CD4-positive, alpha-beta memory T cell (primary cell): ENCODE data around the gene TMEM31. TPM values are rescaled to one million over a fixed set of nuclear protein-coding genes. Genes with fewer than 3 reads are reported as not detected.
A peak's percentile ranks its signal among the peaks of the same experiment; 100 is the strongest.
"Not testable (repeated sequence)": the region's sequence is repeated elsewhere in the genome, so short reads cannot be mapped to it uniquely, and the experiment has no call there.

Experiments
- CTCF ChIA-PET: fragments of 350-600 bp; sonication (Branson Sonifier 250); formaldehyde crosslinking; loops from one replicate; lab custom pipeline; 2021; ENCODE audit warnings: inconsistent platforms; ENCODE audit not compliant: partially characterized antibody; lab: Charles Lee
- POLR2A ChIA-PET: fragments of 350-600 bp; sonication (Branson Sonifier 250); formaldehyde crosslinking; loops from one replicate; lab custom pipeline; 2021; ENCODE audit not compliant: partially characterized antibody; lab: Charles Lee
- DNase-seq, 5 donors: peaks; one replicate each; pipeline versions ENCODE4 v3.0.0 to v3.0.0-alpha.2; 2020 to 2022; ENCODE audit warnings: mixed read lengths in 1 of 5
- H3K27ac ChIP-seq: one replicate; pipeline ENCODE4 v1.7.0; 2013; ENCODE audit warnings: low read depth, low read length
- H3K27me3 ChIP-seq: 2 replicates; pipeline ENCODE4 v1.7.0; 2013; ENCODE audit warnings: mild to moderate bottlenecking, low read length, moderate library complexity; ENCODE audit not compliant: insufficient read depth
- H3K36me3 ChIP-seq: 2 replicates; pipeline ENCODE4 v1.7.0; 2013; ENCODE audit warnings: mild to moderate bottlenecking, low read length, moderate library complexity; ENCODE audit not compliant: insufficient read depth
- H3K4me1 ChIP-seq: 2 replicates; pipeline ENCODE4 v1.7.0; 2013; ENCODE audit warnings: mild to moderate bottlenecking, low read length, moderate library complexity; ENCODE audit not compliant: insufficient read depth
- H3K4me3 ChIP-seq, 2 donors: one replicate each; pipeline ENCODE4 v1.7.0; 2013; ENCODE audit warnings: low read length in 2 of 2, mild to moderate bottlenecking in 1 of 2
- H3K9me3 ChIP-seq, 2 donors: one replicate each; pipeline ENCODE4 v1.7.0; 2013; ENCODE audit warnings: low read length in 2 of 2, control low read depth in 1 of 2; ENCODE audit not compliant: control insufficient read depth in 1 of 2
- H3K27ac Mint-ChIP-seq, 7 donors: one replicate each; pipeline ENCODE4 v1.8.0; 2020 to 2021; ENCODE audit warnings: mixed read lengths in 7 of 7, mild to moderate bottlenecking in 6 of 7, inconsistent platforms in 3 of 7, moderate library complexity in 3 of 7
- H3K27me3 Mint-ChIP-seq, 2 donors: one replicate each; pipeline ENCODE4 v1.8.0; 2020 to 2021; ENCODE audit warnings: mixed read lengths in 2 of 2
- H3K36me3 Mint-ChIP-seq, 2 donors: one replicate each; pipeline ENCODE4 v1.8.0; 2020 to 2021; ENCODE audit warnings: mixed read lengths in 2 of 2, inconsistent platforms in 1 of 2, mild to moderate bottlenecking in 1 of 2
- H3K4me1 Mint-ChIP-seq, 4 donors: one replicate each; pipeline ENCODE4 v1.8.0; 2020 to 2021; ENCODE audit warnings: mixed read lengths in 4 of 4, mild to moderate bottlenecking in 1 of 4
- H3K4me3 Mint-ChIP-seq, 8 donors: one replicate each; pipeline ENCODE4 v1.8.0; 2020 to 2021; ENCODE audit warnings: mixed read lengths in 8 of 8, mild to moderate bottlenecking in 7 of 8, moderate library complexity in 6 of 8, inconsistent platforms in 3 of 8
- H3K9me3 Mint-ChIP-seq, 8 donors: one replicate each; pipeline ENCODE4 v1.8.0; 2020 to 2021; ENCODE audit warnings: mixed read lengths in 8 of 8, mild to moderate bottlenecking in 5 of 8, inconsistent platforms in 3 of 8, moderate library complexity in 1 of 8
- intact Hi-C: fragments of 100-400 bp; cut with micrococcal nuclease; formaldehyde crosslinking; loops from one replicate; pipeline ENCODE4 v1.15.1; 2023
- polyA plus RNA-seq, 2 donors: library from polyadenylated mRNA; unstranded; fragments of 300-500 nt; fragmentation: Illumina TruSeq; gene quantifications; one replicate each; pipeline ENCODE4 v1.2.3, GENCODE V29; 2021
- total RNA-seq, 2 experiments: library from RNA; stranded (reverse); gene quantifications; one replicate each; pipeline ENCODE4 v1.2.3, GENCODE V29; 2021

The TMEM31 gene
- total and polyA plus RNA-seq, 4 experiments from 2014 or later, result 0.39 TPM; not detected in 3

GRCh38 chrX:103739421-103739820 lies 28.7 kb downstream of the TMEM31 start:
- Histone ChIP-seq H3K9me3 (no peaks in the 10 kb centered on the region), H3K27ac (no peak overlapping the region), H3K4me1 (no peaks in the 10 kb centered on the region), H3K27me3 (no peaks in the 10 kb centered on the region), H3K36me3 (no peaks in the 10 kb centered on the region), H3K4me3 (no peak overlapping the region)
- ChIA-PET POLR2A (no interaction called here), CTCF (no interaction called here)
- no peaks in the 10 kb centered on the region for H3K4me1 Mint-ChIP-seq
- intact Hi-C loops, result no loop called here
- H3K36me3 Mint-ChIP-seq, result no peaks in the 10 kb centered on the region
- DNase-seq, result no peak
- no peak overlapping the region for H3K27ac Mint-ChIP-seq
- H3K4me3 Mint-ChIP-seq, result no peak overlapping the region
- H3K27me3 Mint-ChIP-seq, result no peaks in the 10 kb centered on the region
- H3K9me3 Mint-ChIP-seq, result no peaks in the 10 kb centered on the region

- ChIA-PET POLR2A (no interaction called here), CTCF (no interaction called here)
- no peaks in the 10 kb centered on the region for H3K27me3 ChIP-seq
- H3K36me3 Mint-ChIP-seq, result no peaks in the 10 kb centered on the region
- DNase-seq, result no peak
- H3K27ac ChIP-seq, result no peak overlapping the region
- H3K4me1 ChIP-seq, result no peaks in the 10 kb centered on the region
- H3K4me3 ChIP-seq, result no peak overlapping the region
- H3K9me3 ChIP-seq, result no peaks in the 10 kb centered on the region
- peaks cover 0 to 2% of the 10 kb centered on the region in 2 donors for H3K27me3 Mint-ChIP-seq
- no peak overlapping the region for H3K27ac Mint-ChIP-seq
- no peaks in the 10 kb centered on the region for H3K4me1 Mint-ChIP-seq
- no peaks in the 10 kb centered on the region for H3K9me3 Mint-ChIP-seq
- intact Hi-C loops, result no loop called here
- H3K36me3 ChIP-seq, result no peaks in the 10 kb centered on the region
- H3K4me3 Mint-ChIP-seq, result no peak overlapping the region
These were observed 31.2 kb downstream of the TMEM31 start for GRCh38 chrX:103741879-103742278.

- H3K4me3 ChIP-seq, result no peak overlapping the region
- H3K27ac ChIP-seq, result no peak overlapping the region
- intact Hi-C loops, result no loop called here
- ChIA-PET CTCF (no interaction called here), POLR2A (no interaction called here)
- DNase-seq, result no peak
- no peaks in the 10 kb centered on the region for H3K9me3 ChIP-seq
- no peaks in the 10 kb centered on the region for H3K36me3 Mint-ChIP-seq
- H3K27ac Mint-ChIP-seq, result no peak overlapping the region
- no peaks in the 10 kb centered on the region for H3K27me3 ChIP-seq
- peaks cover 0 to 2% of the 10 kb centered on the region in 2 donors for H3K27me3 Mint-ChIP-seq
- H3K4me1 Mint-ChIP-seq, result no peaks in the 10 kb centered on the region
- no peaks in the 10 kb centered on the region for H3K9me3 Mint-ChIP-seq
- H3K36me3 ChIP-seq, result no peaks in the 10 kb centered on the region
- no peak overlapping the region for H3K4me3 Mint-ChIP-seq
- H3K4me1 ChIP-seq, result no peaks in the 10 kb centered on the region
These were observed 31.6 kb downstream of the TMEM31 start for GRCh38 chrX:103742339-103742738.

DNA sequence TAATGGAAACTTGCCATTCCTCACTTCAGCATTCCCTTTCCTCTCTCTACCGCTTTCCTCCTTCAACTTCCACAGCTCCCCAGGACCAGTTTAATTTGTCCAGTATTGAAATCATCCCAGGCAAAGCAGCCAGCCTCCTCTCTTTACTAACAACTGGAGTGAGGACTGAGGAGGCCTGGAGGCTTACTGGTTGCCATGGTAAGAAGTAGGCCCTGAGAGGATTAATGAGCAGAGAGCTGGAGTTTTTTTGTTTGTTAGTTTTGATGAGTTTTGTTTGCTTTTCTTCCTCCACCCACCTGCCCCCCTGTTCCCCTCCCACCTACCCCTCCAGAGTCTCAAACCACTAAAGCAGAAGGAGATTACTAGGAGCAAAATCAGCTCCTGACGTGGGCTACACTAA lies 36.5 kb downstream of the TMEM31 start:
- intact Hi-C loops, result no loop called here
- Histone ChIP-seq H3K27ac (no peak overlapping the region), H3K4me1 (no peaks in the 10 kb centered on the region), H3K9me3 (no peaks in the 10 kb centered on the region), H3K27me3 (no peaks in the 10 kb centered on the region), H3K4me3 (no peak overlapping the region), H3K36me3 (no peaks in the 10 kb centered on the region)
- Mint-ChIP-seq H3K27ac (no peak overlapping the region), H3K4me1 (no peaks in the 10 kb centered on the region), H3K36me3 (no peaks in the 10 kb centered on the region), H3K27me3 (peaks cover 0 to 2% of the 10 kb centered on the region in 2 donors), H3K9me3 (no peaks in the 10 kb centered on the region), H3K4me3 (no peak overlapping the region)
- POLR2A ChIA-PET, result no interaction called here
- CTCF ChIA-PET, result interaction anchor here (0.7 kb wide), 1 partner anchor 8 kb away, joined by 3 read pairs; no protein-coding TSS in a partner anchor
- DNase-seq, result no peak

DNA sequence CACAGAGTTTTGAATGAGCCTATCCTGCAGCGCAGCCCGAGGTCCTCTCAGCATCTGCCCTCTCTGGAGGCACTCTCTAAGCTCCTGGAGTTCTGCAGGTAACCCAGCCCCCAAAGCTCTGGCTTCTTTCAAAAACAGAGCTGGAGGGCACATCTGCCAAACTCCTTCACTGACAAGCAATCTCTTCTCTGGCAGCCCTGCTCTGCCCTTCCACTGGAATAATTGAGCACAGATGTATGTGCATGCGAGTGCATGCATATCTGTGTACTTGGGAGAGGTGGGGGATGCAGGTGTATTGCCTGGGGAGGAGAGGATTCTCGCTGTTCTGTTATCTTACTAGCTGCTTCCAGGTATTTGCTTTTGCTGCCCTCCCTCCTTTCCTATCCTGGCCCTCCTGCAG lies 43.7 kb downstream of the TMEM31 start:
- Histone ChIP-seq H3K27me3 (no peaks in the 10 kb centered on the region), H3K36me3 (no peaks in the 10 kb centered on the region), H3K4me3 (no peak overlapping the region), H3K9me3 (no peaks in the 10 kb centered on the region), H3K4me1 (no peaks in the 10 kb centered on the region), H3K27ac (no peak overlapping the region)
- no peak for DNase-seq
- POLR2A ChIA-PET, result no interaction called here
- peaks cover 0 to 6% (median 0%) of the 10 kb centered on the region in 8 donors for H3K9me3 Mint-ChIP-seq
- no peaks in the 10 kb centered on the region for H3K27me3 Mint-ChIP-seq
- H3K4me1 Mint-ChIP-seq, result no peaks in the 10 kb centered on the region
- no peak overlapping the region for H3K4me3 Mint-ChIP-seq
- H3K27ac Mint-ChIP-seq, result no peak overlapping the region
- CTCF ChIA-PET, result no interaction called here
- intact Hi-C loops, result no loop called here
- peaks cover 0 to 4% of the 10 kb centered on the region in 2 donors for H3K36me3 Mint-ChIP-seq

DNA sequence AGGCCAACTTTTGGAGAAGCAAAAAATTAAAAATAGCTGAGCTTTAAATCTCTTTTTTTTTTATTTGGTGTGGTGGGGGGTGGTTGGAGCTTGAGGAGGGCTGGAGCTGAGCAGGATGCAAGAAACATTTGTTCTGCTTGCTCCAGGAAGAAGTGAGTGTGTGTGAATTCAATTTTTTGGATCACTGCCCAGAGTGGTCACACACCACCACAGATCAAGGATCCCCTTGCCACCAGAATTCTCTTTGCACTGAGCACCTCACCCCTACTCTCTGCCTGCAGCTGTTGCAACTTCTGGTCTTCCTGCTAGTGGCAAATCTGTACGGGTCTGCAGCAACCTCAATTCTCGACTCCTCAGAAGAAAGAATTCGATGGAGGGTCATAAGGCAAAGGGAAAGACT lies 46.0 kb downstream of the TMEM31 start:
- peaks cover 0 to 6% (median 0%) of the 10 kb centered on the region in 8 donors for H3K9me3 Mint-ChIP-seq

DNA sequence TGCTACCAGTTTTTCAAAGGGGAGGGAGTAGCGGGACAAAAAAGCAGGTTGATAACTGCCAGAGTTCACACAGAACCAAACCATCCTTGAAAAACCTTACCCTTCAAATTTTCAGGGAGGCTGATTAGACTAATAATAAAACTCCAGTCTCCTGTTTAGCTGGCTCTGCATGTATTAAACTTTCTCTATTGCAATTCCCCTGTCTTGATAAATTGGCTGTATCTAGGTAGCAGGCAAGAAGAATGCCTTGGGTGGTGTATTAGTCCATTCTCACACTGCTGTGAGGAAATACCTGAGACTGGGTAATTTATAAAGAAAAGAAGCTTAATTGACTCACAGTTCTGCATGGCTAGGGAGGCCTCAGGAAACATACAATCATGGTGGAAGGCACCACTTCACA lies 47.8 kb downstream of the TMEM31 start:
- POLR2A ChIA-PET, result no interaction called here
- H3K4me3 ChIP-seq, result no peak overlapping the region
- no peaks in the 10 kb centered on the region for H3K27me3 ChIP-seq
- DNase-seq, result no peak
- H3K4me1 ChIP-seq, result no peaks in the 10 kb centered on the region
- no peaks in the 10 kb centered on the region for H3K36me3 ChIP-seq
- H3K27ac ChIP-seq, result no peak overlapping the region
- CTCF ChIA-PET, result no interaction called here
- peaks cover 0 to 6% (median 0%) of the 10 kb centered on the region in 8 donors for H3K9me3 Mint-ChIP-seq
- H3K9me3 ChIP-seq, result no peaks in the 10 kb centered on the region
- H3K27ac Mint-ChIP-seq, result no peak overlapping the region
- no peaks in the 10 kb centered on the region for H3K4me1 Mint-ChIP-seq
- no peak overlapping the region for H3K4me3 Mint-ChIP-seq
- H3K27me3 Mint-ChIP-seq, result peaks cover 0 to 3% of the 10 kb centered on the region in 2 donors
- peaks cover 0 to 4% of the 10 kb centered on the region in 2 donors for H3K36me3 Mint-ChIP-seq
- intact Hi-C loops, result no loop called here

More for the DNA sequence above, 46.0 kb downstream of the TMEM31 start:
- H3K27me3 ChIP-seq, result no peaks in the 10 kb centered on the region
- no peak overlapping the region for H3K4me3 ChIP-seq
- ChIA-PET POLR2A (no interaction called here), CTCF (no interaction called here)
- H3K4me1 ChIP-seq, result no peaks in the 10 kb centered on the region
- Mint-ChIP-seq H3K27ac (peak overlapping the region in 1 of 7 donors; percentile 5), H3K4me1 (no peaks in the 10 kb centered on the region), H3K36me3 (peaks cover 0 to 4% of the 10 kb centered on the region in 2 donors), H3K4me3 (no peak overlapping the region), H3K27me3 (no peaks in the 10 kb centered on the region)
- H3K9me3 ChIP-seq, result no peaks in the 10 kb centered on the region
- DNase-seq, result no peak
- H3K27ac ChIP-seq, result no peak overlapping the region
- intact Hi-C loops, result no loop called here
- H3K36me3 ChIP-seq, result no peaks in the 10 kb centered on the region

- DNase-seq, H3K4me3 Mint-ChIP-seq, H3K27ac Mint-ChIP-seq, intact Hi-C loops, H3K9me3 Mint-ChIP-seq, H3K27me3 ChIP-seq, H3K4me1 Mint-ChIP-seq, H3K4me3 ChIP-seq, CTCF ChIA-PET, H3K27me3 Mint-ChIP-seq, POLR2A ChIA-PET, H3K36me3 ChIP-seq, H3K27ac ChIP-seq, H3K4me1 ChIP-seq, H3K9me3 ChIP-seq, H3K36me3 Mint-ChIP-seq: not testable (repeated sequence)
These were observed 52.8 kb downstream of the TMEM31 start for GRCh38 chrX:103763541-103763940.
